HepG2 (cell line): ENCODE data around the gene WTAP. TPM values are rescaled to one million over a fixed set of nuclear protein-coding genes. Genes with fewer than 3 reads are reported as not detected.

Source experiments
- CC2D1A ChIP-seq: sonication (generic); formaldehyde crosslinking; IDR thresholded peaks from 2 replicates; pipeline ENCODE4 v1.8.1; 2023; ENCODE audit warnings: mild to moderate bottlenecking, missing genetic modification reagents
- CHCHD3 ChIP-seq: sonication (generic); formaldehyde crosslinking; IDR thresholded peaks from 2 replicates; pipeline ENCODE4 v1.8.0; 2022; ENCODE audit warnings: mild to moderate bottlenecking, missing genetic modification reagents, moderate library complexity
- CSRNP1 ChIP-seq: sonication (generic); formaldehyde crosslinking; IDR thresholded peaks from 2 replicates; pipeline ENCODE4 v1.8.1; 2023; ENCODE audit warnings: mild to moderate bottlenecking, missing genetic modification reagents
- FOSL2 ChIP-seq: sonication (generic); formaldehyde crosslinking; IDR thresholded peaks from 2 replicates; pipeline ENCODE4 v1.4.0; 2020; ENCODE audit warnings: missing genetic modification reagents
- HDAC2 ChIP-seq: sonication (generic); formaldehyde crosslinking; IDR thresholded peaks from 2 replicates; pipeline ENCODE4 v1.4.0; 2020; ENCODE audit warnings: missing genetic modification reagents
- HOXA5 ChIP-seq: sonication (generic); formaldehyde crosslinking; IDR thresholded peaks from 2 replicates; pipeline ENCODE4 v1.4.0; 2020; ENCODE audit warnings: missing genetic modification reagents
- ISL2 ChIP-seq: sonication (generic); formaldehyde crosslinking; IDR thresholded peaks from 2 replicates; pipeline ENCODE4 v1.5.0; 2020; ENCODE audit warnings: missing genetic modification reagents
- KDM5B ChIP-seq: sonication (generic); formaldehyde crosslinking; IDR thresholded peaks from 2 replicates; pipeline ENCODE4 v1.4.0; 2020; ENCODE audit warnings: missing genetic modification reagents, mild to moderate bottlenecking, borderline replicate concordance
- MXD1 ChIP-seq: sonication (generic); formaldehyde crosslinking; IDR thresholded peaks from 2 replicates; pipeline ENCODE4 v1.4.0; 2020; ENCODE audit warnings: mild to moderate bottlenecking, missing genetic modification reagents
- RXRA ChIP-seq: sonication (generic); formaldehyde crosslinking; IDR thresholded peaks from 2 replicates; pipeline ENCODE4 v1.5.1; 2020; ENCODE audit warnings: missing genetic modification reagents
- SSRP1 ChIP-seq: IDR thresholded peaks from 2 replicates; pipeline ENCODE4 v1.6.1; 2016; ENCODE audit warnings: control low read depth
- TAF1 ChIP-seq: sonication (generic); formaldehyde crosslinking; IDR thresholded peaks from 2 replicates; pipeline ENCODE4 v1.4.0; 2020; ENCODE audit warnings: missing genetic modification reagents
- ZFP62 ChIP-seq: sonication (generic); formaldehyde crosslinking; IDR thresholded peaks from 2 replicates; pipeline ENCODE4 v1.4.0; 2020; ENCODE audit warnings: missing genetic modification reagents
- ZNF207 ChIP-seq: fragments of 450-650 bp; IDR thresholded peaks from 2 replicates; pipeline ENCODE4 v1.6.1; 2016; ENCODE audit warnings: antibody characterized with exemption, borderline replicate concordance
- ZNF567 ChIP-seq: sonication (generic); formaldehyde crosslinking; IDR thresholded peaks from 2 replicates; pipeline ENCODE4 v1.8.1; 2023; ENCODE audit warnings: mild to moderate bottlenecking, missing genetic modification reagents, borderline replicate concordance
- ZNF580 ChIP-seq: IDR thresholded peaks from 2 replicates; pipeline ENCODE4 v1.6.1; 2016; ENCODE audit warnings: low read depth, borderline replicate concordance
- ZNF83 ChIP-seq: sonication (generic); formaldehyde crosslinking; IDR thresholded peaks from 2 replicates; pipeline ENCODE4 v1.4.0; 2020; ENCODE audit warnings: missing genetic modification reagents, mild to moderate bottlenecking, borderline replicate concordance
- ZNF839 ChIP-seq: sonication (generic); formaldehyde crosslinking; IDR thresholded peaks from 2 replicates; pipeline ENCODE4 v1.4.0; 2020; ENCODE audit warnings: missing genetic modification reagents, mild to moderate bottlenecking, borderline replicate concordance
- polyA plus RNA-seq, 8 experiments: library from polyadenylated mRNA; depleted of rRNA in 3 of 8; stranded (reverse) in 7 of 8; unstranded in 1 of 8; fragments of >200 nt; fragmentation: Illumina TruSeq in 4 of 8; extraction: Trizol in 4 of 8; gene quantifications; 2 replicates each; pipeline versions ENCODE4 v1.2.1 to v1.2.3, GENCODE V29; 2011 to 2016; ENCODE audit warnings: low read depth in 4 of 8, missing spikeins in 1 of 8, mixed read lengths in 1 of 8; ENCODE audit not compliant: insufficient read depth in 1 of 8
- total RNA-seq, 5 experiments: library from RNA; depleted of rRNA; stranded (reverse); fragments of >200 nt; fragmentation: Illumina TruSeq; extraction: Trizol; gene quantifications; 2 replicates each; pipeline ENCODE4 v1.2.3, GENCODE V29; 2016; ENCODE audit warnings: low read depth in 1 of 5
- TF ChIP-seq, protein P1 (sequence below): IDR thresholded peaks from 2 replicates; pipeline ENCODE4 v1.6.1; 2016
- TF ChIP-seq, protein P2 (sequence below): sonication (generic); formaldehyde crosslinking; IDR thresholded peaks from 2 replicates; pipeline ENCODE4 v1.4.0; 2020; ENCODE audit warnings: missing genetic modification reagents, borderline replicate concordance
- TF ChIP-seq, protein P3 (sequence below): sonication (generic); formaldehyde crosslinking; IDR thresholded peaks from 2 replicates; pipeline ENCODE4 v1.4.0; 2020; ENCODE audit warnings: missing genetic modification reagents

Gene WTAP
- total and polyA plus RNA-seq, 2 of the 13 experiments (the other 11 are each of a cell fraction or from before 2014, with no cell fraction given): 31.6 to 167 TPM

- TF ChIP-seq ZNF207 (no peak), CC2D1A (CRISPR knock-in tag) (0 out of 2 replicates have a peak, but pooled peaks have one; percentile 38), FOSL2 (CRISPR knock-in tag) (peak; percentile 13; the same call in 1 of the 2 replicates), SSRP1 (peak; percentile 19; the same call in 1 of the 2 replicates), RXRA (CRISPR knock-in tag) (peak; percentile 17; the same call in 1 of the 2 replicates), ZNF83 (CRISPR knock-in tag) (no peak), HOXA5 (0 out of 2 replicates have a peak, but pooled peaks have one; percentile 7), ZNF580 (CRISPR knock-in tag) (0 out of 2 replicates have a peak, but pooled peaks have one; percentile 10), ISL2 (CRISPR knock-in tag) (no peak), MXD1 (no peak), ZFP62 (CRISPR knock-in tag) (no peak), CSRNP1 (CRISPR knock-in tag) (0 out of 2 replicates have a peak, but pooled peaks have one; percentile 39), ZNF839 (CRISPR knock-in tag) (no peak), CHCHD3 (CRISPR knock-in tag) (0 out of 2 replicates have a peak, but pooled peaks have one; percentile 39), ZNF567 (no peak), KDM5B (CRISPR knock-in tag) (peak; percentile 36; the same call in 1 of the 2 replicates), TAF1 (CRISPR knock-in tag) (0 out of 2 replicates have a peak, but pooled peaks have one; percentile 18), HDAC2 (CRISPR knock-in tag) (peak; percentile 12; the same call in 1 of the 2 replicates)
- TF ChIP-seq, protein P1, sequence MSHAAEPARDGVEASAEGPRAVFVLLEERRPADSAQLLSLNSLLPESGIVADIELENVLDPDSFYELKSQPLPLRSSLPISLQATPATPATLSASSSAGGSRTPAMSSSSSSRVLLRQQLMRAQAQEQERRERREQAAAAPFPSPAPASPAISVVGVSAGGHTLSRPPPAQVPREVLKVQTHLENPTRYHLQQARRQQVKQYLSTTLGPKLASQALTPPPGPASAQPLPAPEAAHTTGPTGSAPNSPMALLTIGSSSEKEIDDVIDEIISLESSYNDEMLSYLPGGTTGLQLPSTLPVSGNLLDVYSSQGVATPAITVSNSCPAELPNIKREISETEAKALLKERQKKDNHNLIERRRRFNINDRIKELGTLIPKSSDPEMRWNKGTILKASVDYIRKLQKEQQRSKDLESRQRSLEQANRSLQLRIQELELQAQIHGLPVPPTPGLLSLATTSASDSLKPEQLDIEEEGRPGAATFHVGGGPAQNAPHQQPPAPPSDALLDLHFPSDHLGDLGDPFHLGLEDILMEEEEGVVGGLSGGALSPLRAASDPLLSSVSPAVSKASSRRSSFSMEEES: peak; percentile 20; the same call in 1 of the 2 replicates
- TF ChIP-seq, protein P2, sequence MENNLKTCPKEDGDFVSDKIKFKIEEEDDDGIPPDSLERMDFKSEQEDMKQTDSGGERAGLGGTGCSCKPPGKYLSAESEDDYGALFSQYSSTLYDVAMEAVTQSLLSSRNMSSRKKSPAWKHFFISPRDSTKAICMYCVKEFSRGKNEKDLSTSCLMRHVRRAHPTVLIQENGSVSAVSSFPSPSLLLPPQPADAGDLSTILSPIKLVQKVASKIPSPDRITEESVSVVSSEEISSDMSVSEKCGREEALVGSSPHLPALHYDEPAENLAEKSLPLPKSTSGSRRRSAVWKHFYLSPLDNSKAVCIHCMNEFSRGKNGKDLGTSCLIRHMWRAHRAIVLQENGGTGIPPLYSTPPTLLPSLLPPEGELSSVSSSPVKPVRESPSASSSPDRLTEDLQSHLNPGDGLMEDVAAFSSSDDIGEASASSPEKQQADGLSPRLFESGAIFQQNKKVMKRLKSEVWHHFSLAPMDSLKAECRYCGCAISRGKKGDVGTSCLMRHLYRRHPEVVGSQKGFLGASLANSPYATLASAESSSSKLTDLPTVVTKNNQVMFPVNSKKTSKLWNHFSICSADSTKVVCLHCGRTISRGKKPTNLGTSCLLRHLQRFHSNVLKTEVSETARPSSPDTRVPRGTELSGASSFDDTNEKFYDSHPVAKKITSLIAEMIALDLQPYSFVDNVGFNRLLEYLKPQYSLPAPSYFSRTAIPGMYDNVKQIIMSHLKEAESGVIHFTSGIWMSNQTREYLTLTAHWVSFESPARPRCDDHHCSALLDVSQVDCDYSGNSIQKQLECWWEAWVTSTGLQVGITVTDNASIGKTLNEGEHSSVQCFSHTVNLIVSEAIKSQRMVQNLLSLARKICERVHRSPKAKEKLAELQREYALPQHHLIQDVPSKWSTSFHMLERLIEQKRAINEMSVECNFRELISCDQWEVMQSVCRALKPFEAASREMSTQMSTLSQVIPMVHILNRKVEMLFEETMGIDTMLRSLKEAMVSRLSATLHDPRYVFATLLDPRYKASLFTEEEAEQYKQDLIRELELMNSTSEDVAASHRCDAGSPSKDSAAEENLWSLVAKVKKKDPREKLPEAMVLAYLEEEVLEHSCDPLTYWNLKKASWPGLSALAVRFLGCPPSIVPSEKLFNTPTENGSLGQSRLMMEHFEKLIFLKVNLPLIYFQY (CRISPR knock-in tag): no peak
- TF ChIP-seq, protein P3, sequence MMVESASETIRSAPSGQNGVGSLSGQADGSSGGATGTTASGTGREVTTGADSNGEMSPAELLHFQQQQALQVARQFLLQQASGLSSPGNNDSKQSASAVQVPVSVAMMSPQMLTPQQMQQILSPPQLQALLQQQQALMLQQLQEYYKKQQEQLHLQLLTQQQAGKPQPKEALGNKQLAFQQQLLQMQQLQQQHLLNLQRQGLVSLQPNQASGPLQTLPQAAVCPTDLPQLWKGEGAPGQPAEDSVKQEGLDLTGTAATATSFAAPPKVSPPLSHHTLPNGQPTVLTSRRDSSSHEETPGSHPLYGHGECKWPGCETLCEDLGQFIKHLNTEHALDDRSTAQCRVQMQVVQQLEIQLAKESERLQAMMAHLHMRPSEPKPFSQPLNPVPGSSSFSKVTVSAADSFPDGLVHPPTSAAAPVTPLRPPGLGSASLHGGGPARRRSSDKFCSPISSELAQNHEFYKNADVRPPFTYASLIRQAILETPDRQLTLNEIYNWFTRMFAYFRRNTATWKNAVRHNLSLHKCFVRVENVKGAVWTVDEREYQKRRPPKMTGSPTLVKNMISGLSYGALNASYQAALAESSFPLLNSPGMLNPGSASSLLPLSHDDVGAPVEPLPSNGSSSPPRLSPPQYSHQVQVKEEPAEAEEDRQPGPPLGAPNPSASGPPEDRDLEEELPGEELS (CRISPR knock-in tag): peak; percentile 21; the same call in 1 of the 2 replicates
Observed at GRCh38 chr6:159691963-159692287, 35.4 kb upstream of the WTAP start (continued).
